Astrocyte of the cerebellum (primary cell): ENCODE results near the gene FBLN2.

Experiments used
- DNase-seq: peaks from one replicate; pipeline ENCODE4 v3.0.0-alpha.2; 2011; ENCODE audit warnings: low read depth
- H3K4me3 ChIP-seq: 2 replicates; pipeline ENCODE4 v1.5.1; 2011; ENCODE audit warnings: mild to moderate bottlenecking, low read depth, low read length, moderate library complexity
- CTCF ChIP-seq: IDR thresholded peaks from 2 replicates; pipeline ENCODE4 v1.5.1; 2012; ENCODE audit warnings: low read length, low read depth, moderate library complexity, mild to moderate bottlenecking; ENCODE audit errors: missing control alignments
- in situ Hi-C: cut with HindIII; loops from 2 replicates; pipeline ENCODE4 v1.10.0; 2017; ENCODE audit warnings: low sequenced_read_pairs

FBLN2 gene

GRCh38 chr3:13614607-13615006 lies 65.7 kb downstream of the FBLN2 start:
- DNase-seq: no peak
- H3K4me3 ChIP-seq: no peak overlapping the region
- TF ChIP-seq CTCF: no peak
- in situ Hi-C loops: no loop called here

- DNase-seq: no peak
Measured at GRCh38 chr3:13615019-13615528, 66.1 kb downstream of the FBLN2 start.

GRCh38 chr3:13616359-13616758 lies 67.4 kb downstream of the FBLN2 start:
- in situ Hi-C loops: no loop called here
- no peak for TF ChIP-seq CTCF
- DNase-seq: no peak
- H3K4me3 ChIP-seq: no peak overlapping the region

More at GRCh38 chr3:13615019-13615528, 66.1 kb downstream of the FBLN2 start:
- in situ Hi-C loops: no loop called here
- no peak for TF ChIP-seq CTCF
- H3K4me3 ChIP-seq: no peak overlapping the region

GRCh38 chr3:13617097-13617738 lies 68.3 kb downstream of the FBLN2 start:
- H3K4me3 ChIP-seq: no peak overlapping the region
- DNase-seq: no peak
- TF ChIP-seq CTCF: no peak
- in situ Hi-C loops: no loop called here

- TF ChIP-seq CTCF: no peak
- DNase-seq: no peak
- in situ Hi-C loops: no loop called here
Measured at GRCh38 chr3:13617981-13618380, 69.1 kb downstream of the FBLN2 start.

GRCh38 chr3:13618836-13619235 lies 69.9 kb downstream of the FBLN2 start:
- no peak overlapping the region for H3K4me3 ChIP-seq
- DNase-seq: no peak
- no peak for TF ChIP-seq CTCF
- in situ Hi-C loops: no loop called here

More at GRCh38 chr3:13617981-13618380, 69.1 kb downstream of the FBLN2 start:
- H3K4me3 ChIP-seq: no peak overlapping the region
